Fibroblast of villous mesenchyme (primary cell): ENCODE measurements around the gene TMPRSS5. TPM values are rescaled to one million over a fixed set of nuclear protein-coding genes. Genes with fewer than 3 reads are reported as not detected.

Source experiments
- DNase-seq: peaks from one replicate; pipeline ENCODE4 v3.0.0-alpha.2; 2010; ENCODE audit warnings: low read depth
- H3K4me3 ChIP-seq: 2 replicates; pipeline ENCODE4 v1.5.1; 2011; ENCODE audit warnings: low read depth, mild to moderate bottlenecking, low read length
- total RNA-seq: library from RNA; depleted of rRNA; stranded (reverse); fragments of >200 nt; gene quantifications from 2 replicates; pipeline ENCODE4 v1.2.3, GENCODE V29; 2012
- TF ChIP-seq, protein P1 (sequence below): IDR thresholded peaks from 2 replicates; pipeline ENCODE4 v1.5.1; 2012; ENCODE audit warnings: low read depth, mild to moderate bottlenecking, low read length; ENCODE audit not compliant: insufficient read depth

TMPRSS5 gene
- total RNA-seq, 1 donor: 0.43 TPM

- DNase-seq: peak; percentile 70
- TF ChIP-seq, protein P1, sequence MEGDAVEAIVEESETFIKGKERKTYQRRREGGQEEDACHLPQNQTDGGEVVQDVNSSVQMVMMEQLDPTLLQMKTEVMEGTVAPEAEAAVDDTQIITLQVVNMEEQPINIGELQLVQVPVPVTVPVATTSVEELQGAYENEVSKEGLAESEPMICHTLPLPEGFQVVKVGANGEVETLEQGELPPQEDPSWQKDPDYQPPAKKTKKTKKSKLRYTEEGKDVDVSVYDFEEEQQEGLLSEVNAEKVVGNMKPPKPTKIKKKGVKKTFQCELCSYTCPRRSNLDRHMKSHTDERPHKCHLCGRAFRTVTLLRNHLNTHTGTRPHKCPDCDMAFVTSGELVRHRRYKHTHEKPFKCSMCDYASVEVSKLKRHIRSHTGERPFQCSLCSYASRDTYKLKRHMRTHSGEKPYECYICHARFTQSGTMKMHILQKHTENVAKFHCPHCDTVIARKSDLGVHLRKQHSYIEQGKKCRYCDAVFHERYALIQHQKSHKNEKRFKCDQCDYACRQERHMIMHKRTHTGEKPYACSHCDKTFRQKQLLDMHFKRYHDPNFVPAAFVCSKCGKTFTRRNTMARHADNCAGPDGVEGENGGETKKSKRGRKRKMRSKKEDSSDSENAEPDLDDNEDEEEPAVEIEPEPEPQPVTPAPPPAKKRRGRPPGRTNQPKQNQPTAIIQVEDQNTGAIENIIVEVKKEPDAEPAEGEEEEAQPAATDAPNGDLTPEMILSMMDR: peak; percentile 42
- H3K4me3 ChIP-seq: no peak overlapping the region
Measured at GRCh38 chr11:113690619-113691569, 15.2 kb downstream of the TMPRSS5 start.

DNA sequence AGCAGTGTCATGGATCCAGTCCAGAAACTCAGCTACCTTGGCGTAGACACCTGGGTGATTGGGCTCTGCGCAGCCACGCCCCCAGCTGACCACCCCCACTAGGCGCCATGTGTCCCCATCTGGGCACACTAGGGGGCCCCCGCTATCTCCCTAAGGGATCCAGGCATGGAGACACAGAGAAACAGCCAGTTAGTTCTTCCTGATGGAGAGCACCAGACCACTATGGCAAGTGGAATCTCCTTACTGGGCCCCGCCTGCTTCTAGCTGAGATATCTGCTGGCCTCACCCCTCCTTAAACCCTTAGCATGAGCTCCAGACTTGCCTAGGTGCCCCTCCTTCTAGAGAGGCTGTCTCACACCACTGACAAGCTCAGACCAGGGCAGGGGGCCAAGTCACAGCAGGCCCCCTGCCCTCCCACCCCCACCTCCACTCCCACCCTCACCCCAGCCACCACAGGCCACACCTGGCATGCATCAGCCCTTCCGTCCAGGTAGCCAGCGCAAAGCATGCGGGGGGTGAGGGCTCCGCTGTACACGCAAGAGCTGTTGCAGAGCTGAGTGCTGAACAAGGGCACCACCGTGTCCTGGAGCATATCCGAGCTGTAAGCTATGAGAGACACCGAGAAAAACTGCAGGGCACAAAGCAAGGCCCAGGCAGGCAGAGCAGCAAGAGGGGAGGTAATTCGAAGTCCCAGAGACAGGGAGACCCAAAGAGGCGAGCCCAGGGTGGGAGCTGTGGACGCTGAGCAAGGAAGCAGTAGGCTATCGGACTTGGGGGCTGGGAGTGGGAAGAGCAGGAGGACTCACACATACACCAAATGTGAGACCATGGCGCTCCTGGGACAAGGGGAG is 16.1 kb downstream of the TMPRSS5 start:
- no peak for DNase-seq
- TF ChIP-seq, protein P1: no peak
- H3K4me3 ChIP-seq: no peak overlapping the region

GRCh38 chr11:113685654-113686359 is 20.3 kb downstream of the TMPRSS5 start:
- DNase-seq: no peak
- TF ChIP-seq, protein P1: no peak
- H3K4me3 ChIP-seq: no peak overlapping the region

- no peak overlapping the region for H3K4me3 ChIP-seq
- DNase-seq: no peak
- TF ChIP-seq, protein P1: no peak
Measured at GRCh38 chr11:113684496-113684895, 21.6 kb downstream of the TMPRSS5 start.

DNA sequence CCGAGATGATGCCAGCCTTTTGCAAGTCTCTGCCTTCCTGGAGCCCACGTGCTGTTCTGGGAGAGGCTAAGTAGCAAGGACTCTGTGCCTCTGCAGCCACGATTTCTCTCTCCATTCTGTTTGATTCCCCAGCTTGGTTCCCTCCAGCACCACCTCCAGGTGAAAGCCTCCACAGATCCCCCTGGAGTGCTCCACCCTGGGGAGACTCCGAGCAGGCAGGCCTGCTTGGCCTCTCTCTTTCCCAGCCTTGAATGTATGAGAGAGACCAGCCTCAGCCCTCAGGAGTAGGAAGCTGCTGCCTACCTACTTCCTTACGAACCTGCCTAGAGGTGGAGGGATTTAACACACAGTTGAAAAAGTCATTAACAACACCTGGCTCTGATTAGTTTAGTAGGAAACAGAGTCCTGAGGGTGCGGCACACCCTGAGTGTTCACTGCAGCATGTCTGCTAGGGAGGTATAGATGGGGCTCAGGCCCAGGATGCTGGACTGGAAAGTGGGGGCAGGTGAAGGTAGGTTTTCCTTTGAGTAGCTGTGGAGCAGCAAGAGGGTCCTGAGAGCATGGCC is 22.5 kb downstream of the TMPRSS5 start:
- TF ChIP-seq, protein P1: no peak
- no peak overlapping the region for H3K4me3 ChIP-seq
- no peak for DNase-seq
